ENCODE measurements around the gene RSF1.
A peak's percentile ranks its signal among the peaks of the same experiment; 100 is the strongest.
"Not testable (repeated sequence)": the region's sequence is repeated elsewhere in the genome, so short reads cannot be mapped to it uniquely, and the experiment has no call there.

The RSF1 gene

DNA sequence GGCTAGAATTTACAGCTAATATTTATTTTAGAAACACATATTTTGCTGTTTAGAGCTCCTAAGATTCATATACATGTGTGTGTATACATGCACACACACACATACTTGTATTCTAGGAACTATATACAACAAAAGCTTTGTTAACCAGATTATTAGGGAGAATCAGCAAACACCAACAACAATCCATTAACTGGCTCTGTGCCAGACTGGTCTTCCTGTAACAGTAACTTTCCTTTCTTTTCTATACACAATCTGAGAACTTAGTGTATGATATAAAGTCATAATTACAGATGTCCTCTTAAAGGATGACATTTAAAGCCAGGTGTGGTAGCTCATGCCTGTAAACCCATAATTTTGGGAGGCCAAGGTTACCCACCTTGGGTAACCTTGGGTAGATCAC, 133.4 kb downstream of the RSF1 start:
- DNase-seq (ENCODE audit: low spot score), result no peak

GRCh38 chr11:77677138-77677537, 143.4 kb downstream of the RSF1 start:
- no peak for DNase-seq (ENCODE audit: low spot score)

DNA sequence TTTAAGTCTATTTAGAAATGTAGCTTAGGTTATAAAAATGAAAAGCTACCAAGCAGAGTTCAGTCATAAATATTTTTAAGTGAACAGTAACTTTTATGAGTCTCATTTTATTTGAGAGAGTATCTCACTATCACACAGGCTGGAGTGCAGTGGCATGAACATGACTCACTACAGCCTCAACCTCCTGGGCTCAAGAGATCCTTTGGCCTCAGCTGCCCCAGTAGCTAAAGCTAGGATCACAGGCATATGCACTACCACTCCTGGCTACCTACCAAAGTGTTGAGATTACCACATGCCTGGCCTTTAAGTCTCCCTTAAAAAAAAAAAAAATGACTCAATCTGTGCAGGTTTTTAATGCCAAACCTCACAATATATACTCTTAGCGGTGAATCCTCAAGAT, 148.3 kb downstream of the RSF1 start:
- DNase-seq (ENCODE audit: low spot score), result no peak

DNA sequence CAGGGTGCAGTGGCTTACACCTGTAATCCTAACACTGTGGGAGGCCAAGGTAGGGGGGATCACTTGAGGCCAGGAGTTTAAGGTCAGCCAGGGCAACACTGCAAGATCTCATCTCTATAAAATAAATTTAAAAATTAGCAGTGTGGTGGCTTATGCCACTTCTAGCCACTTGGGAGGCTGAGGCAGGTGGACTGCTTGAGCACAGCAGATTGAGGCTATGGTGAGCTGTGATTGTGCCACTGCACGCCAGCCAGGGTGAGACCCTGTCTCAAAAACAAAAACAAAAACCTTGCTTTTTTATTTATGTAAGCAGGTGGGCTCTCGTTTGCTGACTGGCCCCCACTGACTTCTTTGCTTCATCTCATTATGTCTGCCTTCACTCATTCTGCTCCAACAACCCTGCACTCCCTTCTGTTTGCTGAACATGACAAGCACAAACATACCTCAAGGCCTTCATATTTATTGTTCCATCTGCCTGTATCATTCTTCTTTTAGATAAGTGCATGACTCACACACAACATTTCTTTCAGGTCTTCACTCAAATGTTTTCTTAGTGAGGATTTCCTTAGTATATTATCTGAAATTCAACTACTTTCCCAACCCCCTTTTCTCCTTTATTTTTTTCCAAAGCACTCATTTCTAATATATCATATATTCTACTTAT, 150.5 kb downstream of the RSF1 start:
- DNase-seq (ENCODE audit: low spot score), result no peak

- DNase-seq (ENCODE audit: low spot score), result no peak
Observed at GRCh38 chr11:77668760-77669159, 151.8 kb downstream of the RSF1 start.

DNA sequence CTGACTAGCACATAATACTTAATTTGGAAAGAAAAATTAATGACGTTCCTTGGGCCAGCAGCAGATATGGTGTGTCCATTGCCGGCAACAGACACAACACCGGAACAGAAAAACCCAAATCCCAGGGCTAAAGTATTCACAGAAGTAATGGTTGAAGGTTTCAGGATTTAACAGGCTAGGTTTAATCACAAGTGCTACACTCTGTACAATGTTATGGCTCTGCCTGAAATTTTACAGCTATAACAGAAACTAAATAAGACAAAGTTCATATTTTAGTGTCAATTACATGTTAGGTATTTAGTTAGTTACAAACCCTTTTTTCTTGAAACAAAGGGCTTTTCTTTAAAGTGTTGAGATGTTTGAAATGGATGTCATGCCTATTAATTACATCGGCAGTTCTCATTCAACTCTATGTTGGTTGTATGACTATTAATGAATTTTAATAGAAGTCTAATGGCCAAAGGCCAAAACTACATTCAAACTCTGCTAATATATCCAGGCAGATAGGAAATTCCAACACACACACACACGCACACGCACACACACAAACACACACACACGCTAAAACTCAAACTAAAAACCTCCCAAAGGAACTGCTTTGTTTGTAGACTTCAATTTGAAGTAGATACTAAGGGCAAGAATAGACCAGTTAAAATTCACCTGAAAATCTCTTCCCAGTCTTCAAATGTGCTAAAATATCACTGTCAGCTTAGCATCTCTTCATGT, 155.1 kb downstream of the RSF1 start:
- DNase-seq (ENCODE audit: low spot score), result no peak

DNA sequence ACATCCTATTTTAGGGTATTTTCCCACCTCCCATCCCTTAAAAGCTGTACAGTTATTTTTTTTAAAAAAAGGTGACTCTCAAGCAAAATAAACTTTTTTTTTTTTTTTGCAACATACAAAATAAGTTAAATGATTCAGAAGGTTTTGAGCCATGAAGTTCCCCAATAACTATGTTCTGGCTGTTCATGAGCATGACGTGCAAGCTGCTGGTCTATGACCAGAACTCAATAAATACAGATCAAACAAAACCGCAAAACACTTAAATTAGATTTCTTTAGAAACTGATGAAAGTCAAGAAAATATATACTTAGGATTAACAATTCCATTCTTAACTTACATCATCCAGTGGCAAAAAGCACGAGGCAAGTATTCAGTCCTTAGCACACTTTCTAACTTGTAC, 158.9 kb downstream of the RSF1 start:
- DNase-seq (ENCODE audit: low spot score), result no peak

GRCh38 chr11:77660947-77661346, 159.6 kb downstream of the RSF1 start:
- DNase-seq (ENCODE audit: low spot score), result no peak

GRCh38 chr11:77658213-77659013, 162.1 kb downstream of the RSF1 start:
- no peak for DNase-seq (ENCODE audit: low spot score)

GRCh38 chr11:77656362-77656761, 164.2 kb downstream of the RSF1 start:
- DNase-seq (ENCODE audit: low spot score), result no peak

GRCh38 chr11:77654770-77655434, 165.6 kb downstream of the RSF1 start:
- no peak for DNase-seq (ENCODE audit: low spot score)

GRCh38 chr11:77650123-77650522, 170.4 kb downstream of the RSF1 start:
- DNase-seq (ENCODE audit: low spot score), result no peak

DNA sequence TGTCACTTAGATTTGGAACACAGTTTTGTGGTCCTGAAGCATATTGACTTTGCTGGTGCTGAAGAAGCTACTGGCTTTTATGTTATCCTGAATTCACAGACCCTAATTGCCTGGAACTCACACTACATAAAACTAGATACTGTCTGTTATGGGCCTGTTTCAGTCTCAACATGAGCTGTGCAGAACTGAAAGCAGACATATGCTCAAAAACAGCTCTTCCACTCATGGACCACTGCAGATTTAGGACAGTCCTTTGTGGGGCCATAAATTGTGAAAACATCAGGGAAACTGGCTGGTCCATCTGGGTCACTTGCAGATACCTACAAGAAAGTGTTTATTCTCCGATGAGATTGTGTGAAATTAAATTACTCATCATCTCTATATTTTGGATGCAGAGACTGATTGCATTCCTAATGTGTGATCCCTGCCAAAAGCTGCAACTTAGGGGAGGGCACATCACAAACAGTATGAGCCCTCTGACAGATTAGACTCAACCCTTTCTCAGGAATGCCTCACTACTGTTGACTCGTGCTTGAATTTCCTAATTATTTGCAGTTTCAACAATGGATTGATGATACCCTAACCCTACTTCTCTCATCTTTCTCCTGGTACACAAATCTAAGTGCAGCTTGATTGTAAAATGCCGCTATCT, 172.7 kb downstream of the RSF1 start:
- no peak for DNase-seq (ENCODE audit: low spot score)

- no peak for DNase-seq (ENCODE audit: low spot score)
Observed at GRCh38 chr11:77644887-77645286, 175.6 kb downstream of the RSF1 start.

DNA sequence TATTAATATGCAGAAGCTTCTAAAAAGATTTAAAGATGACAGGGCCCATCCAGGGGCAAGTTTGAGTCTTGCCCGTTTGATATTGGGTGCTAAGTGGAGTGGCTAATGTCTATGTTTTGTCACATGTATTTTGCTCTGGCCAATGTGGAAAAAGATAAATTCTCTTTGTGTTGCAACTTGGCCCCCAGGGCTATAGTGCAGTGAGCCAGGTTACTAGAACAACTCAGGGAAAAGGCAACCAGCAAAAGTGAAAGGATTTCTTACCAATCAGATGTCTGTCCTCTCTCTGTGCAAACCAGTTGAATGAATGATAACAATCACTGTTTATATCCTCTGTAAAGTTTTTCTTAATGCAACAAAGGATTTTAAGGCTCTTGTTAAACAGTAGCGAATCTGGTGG, 178.3 kb downstream of the RSF1 start:
- DNase-seq (ENCODE audit: low spot score), result no peak

DNA sequence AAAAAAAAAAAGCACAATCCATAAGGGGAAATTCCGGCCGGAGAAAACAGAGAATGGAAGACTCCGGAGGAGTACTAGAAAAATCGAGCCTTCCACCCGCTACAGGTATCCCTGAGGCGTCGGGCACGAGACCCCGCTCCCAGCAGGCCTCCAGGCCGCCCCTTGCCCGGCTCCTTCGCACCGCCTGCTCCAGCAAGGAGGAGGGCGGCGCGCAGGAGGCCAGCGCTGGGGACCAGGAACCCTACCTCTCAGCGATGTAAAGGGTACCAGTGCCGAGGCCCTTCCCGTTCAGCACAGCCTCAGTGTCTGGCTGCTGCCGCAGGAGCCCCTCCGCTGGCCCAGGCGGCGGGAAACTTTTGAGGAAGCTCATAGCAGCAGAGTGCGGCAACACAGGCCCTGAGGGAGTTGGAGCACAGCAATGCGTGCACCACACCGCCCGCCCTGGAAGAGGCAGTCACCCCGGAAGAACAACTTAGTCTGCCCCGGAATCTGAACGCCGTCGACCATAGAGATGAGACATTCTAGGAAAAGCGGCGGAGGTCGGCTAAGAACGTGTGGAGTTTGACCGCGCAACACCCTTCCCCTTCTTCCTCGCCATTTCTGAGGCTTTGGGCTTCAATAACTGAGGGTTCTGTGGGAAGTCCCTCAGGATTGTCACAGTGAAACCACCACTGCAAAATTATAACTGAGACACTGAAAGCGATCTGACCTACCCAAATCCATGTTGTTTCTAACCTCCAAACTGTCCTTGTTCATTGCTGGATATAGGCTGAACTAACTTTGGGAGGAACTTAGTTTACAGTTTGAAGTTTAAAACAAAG, 183.0 kb downstream of the RSF1 start, which contains the start of gene CLNS1A:
Gene CLNS1A, minus strand, starts transcription at position 450 of the 821 bp plus-strand sequence. Its CDS starts 80 bp downstream, at position 370.
- DNase-seq (ENCODE audit: low spot score), result peak; percentile 67

GRCh38 chr11:77636731-77637344, 183.7 kb downstream of the RSF1 start:
- DNase-seq (ENCODE audit: low spot score), result no peak

DNA sequence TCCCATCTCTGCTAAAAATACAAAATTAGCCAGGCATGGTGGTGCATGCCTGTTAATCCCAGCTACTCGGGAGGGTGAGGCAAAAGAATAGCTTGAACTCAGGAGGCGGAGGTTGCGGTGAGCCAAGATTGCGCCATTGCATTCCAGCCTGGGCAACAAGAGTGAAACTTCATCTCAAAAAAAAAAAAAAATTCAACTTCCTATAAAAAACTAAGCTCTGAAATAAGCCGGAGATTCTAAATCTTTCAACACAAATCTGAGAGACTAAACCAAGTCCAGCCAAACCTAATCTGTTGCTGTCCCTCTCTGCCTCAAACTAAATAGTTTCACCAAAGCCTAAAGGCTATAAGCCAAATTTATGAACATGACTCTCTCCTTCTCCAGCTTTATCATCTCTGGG, 186.6 kb downstream of the RSF1 start:
- not testable (repeated sequence) for DNase-seq (ENCODE audit: low spot score)

DNA sequence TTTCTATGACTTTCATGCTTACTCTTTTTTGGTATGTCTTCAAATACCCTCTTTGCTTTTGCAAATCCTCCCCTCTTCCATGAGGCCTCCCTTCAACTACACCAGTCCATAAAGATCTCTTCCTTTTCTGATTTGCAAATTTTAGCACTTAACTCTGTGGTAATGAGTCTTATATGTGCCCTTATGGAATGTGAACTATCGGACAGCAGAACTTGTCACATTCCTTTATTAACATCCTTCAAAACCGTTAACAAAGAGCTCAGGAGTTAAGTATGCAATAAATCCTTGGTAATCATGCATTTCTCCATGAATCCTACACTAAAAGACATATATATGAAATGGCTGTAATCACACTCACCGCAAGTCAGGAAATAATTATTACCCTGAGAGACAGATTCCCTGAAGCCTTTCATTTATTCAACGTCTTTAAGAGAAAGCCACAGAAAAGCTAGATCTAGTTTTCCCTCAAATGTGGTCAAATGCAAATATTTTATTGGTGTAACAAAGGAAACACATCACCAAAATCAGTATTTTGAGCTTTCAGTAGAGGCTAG, 190.3 kb downstream of the RSF1 start:
- DNase-seq (ENCODE audit: low spot score), result no peak

- no peak for DNase-seq (ENCODE audit: low spot score)
Observed at GRCh38 chr11:77619576-77620198, 200.8 kb downstream of the RSF1 start.
